Naive thymus-derived CD8-positive, alpha-beta T cell (primary cell): ENCODE data around the gene SIGLEC9. TPM values are rescaled to one million over a fixed set of nuclear protein-coding genes. Genes with fewer than 3 reads are reported as not detected.

Experiments used
- ATAC-seq, 2 donors: fragments of 150-1000 bp; cut with Tn5 transposase in 1 of 2; sonication (Bioruptor Pico), chemical (Tn5 transposase) in 1 of 2; 1 replicate in 1 of 2; 2 replicates in 1 of 2; pipeline ENCODE4 v1.10.0; 2021; ENCODE audit warnings: mild to moderate bottlenecking in 2 of 2, moderate library complexity in 2 of 2
- POLR2A ChIA-PET: fragments of 350-600 bp; sonication (Branson Sonifier 250); formaldehyde crosslinking; loops from one replicate; lab custom pipeline; 2021; ENCODE audit warnings: antibody characterized with exemption; lab: Charles Lee
- DNase-seq, 10 donors: peaks; one replicate each; pipeline versions ENCODE4 v3.0.0 to v3.0.0-alpha.2; 2020 to 2022
- H3K27ac Mint-ChIP-seq, 10 donors: one replicate each; pipeline ENCODE4 v1.8.0; 2020 to 2022; ENCODE audit warnings: mild to moderate bottlenecking in 10 of 10, mixed read lengths in 10 of 10, moderate library complexity in 4 of 10, inconsistent platforms in 1 of 10
- H3K27me3 Mint-ChIP-seq, 5 donors: one replicate each; pipeline ENCODE4 v1.8.0; 2021 to 2022; ENCODE audit warnings: mixed read lengths in 5 of 5
- H3K36me3 Mint-ChIP-seq, 3 donors: one replicate each; pipeline ENCODE4 v1.8.0; 2020 to 2022; ENCODE audit warnings: mixed read lengths in 3 of 3, mild to moderate bottlenecking in 2 of 3, inconsistent platforms in 1 of 3
- H3K4me1 Mint-ChIP-seq, 4 donors: one replicate each; pipeline ENCODE4 v1.8.0; 2021 to 2022; ENCODE audit warnings: mixed read lengths in 4 of 4
- H3K4me3 Mint-ChIP-seq, 10 donors: one replicate each; pipeline ENCODE4 v1.8.0; 2020 to 2022; ENCODE audit warnings: mild to moderate bottlenecking in 10 of 10, mixed read lengths in 10 of 10, moderate library complexity in 6 of 10, inconsistent platforms in 1 of 10
- H3K9me3 Mint-ChIP-seq, 9 donors: one replicate each; pipeline ENCODE4 v1.8.0; 2020 to 2022; ENCODE audit warnings: mixed read lengths in 9 of 9, mild to moderate bottlenecking in 3 of 9, inconsistent platforms in 1 of 9, moderate library complexity in 1 of 9
- polyA plus RNA-seq, 3 donors: library from polyadenylated mRNA; unstranded; fragments of 300-500 nt; fragmentation: Illumina TruSeq; gene quantifications; one replicate each; pipeline ENCODE4 v1.2.3, GENCODE V29; 2021
- total RNA-seq, 8 experiments: library from RNA in 2 of 8; stranded (reverse) in 2 of 8; gene quantifications; one replicate each; pipeline ENCODE4 v1.2.3 and lab custom pipeline; 2021 to 2026

The SIGLEC9 gene
- total and polyA plus RNA-seq, 5 experiments from 2014 or later: 0.32 to 2.4 (median 1.3) TPM

- Mint-ChIP-seq H3K36me3 (no peaks in the 10 kb centered on the region), H3K4me1 (peaks cover 15 to 48% (median 31%) of the 10 kb centered on the region in 4 donors), H3K4me3 (peak overlapping the region in 9 of 10 donors; percentile 7 to 68 (median 30)), H3K27me3 (no peaks in the 10 kb centered on the region), H3K27ac (peak overlapping the region in 9 of 10 donors; percentile 21 to 87 (median 68)), H3K9me3 (no peaks in the 10 kb centered on the region)
- POLR2A ChIA-PET: interaction anchor here (0.9 to 2.5 kb wide), 3 partner anchors 9 to 18 kb away, joined by 4 to 14 read pairs (median 12); partner anchors contain the start of gene SIGLEC9
- DNase-seq (peak in 2 of 10 donors; percentile 54 to 57), ATAC-seq (peak; percentile 54 to 77)
Measured at GRCh38 chr19:51114087-51114729, 10.5 kb upstream of the SIGLEC9 start.

GRCh38 chr19:51116736-51117286 is 7.9 kb upstream of the SIGLEC9 start:
- peaks cover 0 to 2% (median 0%) of the 10 kb centered on the region in 3 donors for H3K36me3 Mint-ChIP-seq
- no peak for DNase-seq
- ATAC-seq: peak; percentile 62 to 73

GRCh38 chr19:51119101-51119500 is 5.6 kb upstream of the SIGLEC9 start:
- POLR2A ChIA-PET: no interaction called here
- ATAC-seq (no peak), DNase-seq (no peak)
- Mint-ChIP-seq H3K4me3 (peak overlapping the region in 1 of 10 donors; percentile 17), H3K4me1 (peaks cover 38 to 84% (median 69%) of the 10 kb centered on the region in 4 donors), H3K27me3 (no peaks in the 10 kb centered on the region), H3K36me3 (peaks cover 0 to 2% (median 0%) of the 10 kb centered on the region in 3 donors), H3K27ac (peak overlapping the region in 7 of 10 donors; percentile 22 to 82 (median 37)), H3K9me3 (peaks cover 0 to 2% (median 0%) of the 10 kb centered on the region in 9 donors)

More at GRCh38 chr19:51116736-51117286, 7.9 kb upstream of the SIGLEC9 start:
- Mint-ChIP-seq H3K27ac (peak overlapping the region in 9 of 10 donors; percentile 11 to 82 (median 75)), H3K9me3 (peaks cover 0 to 2% (median 0%) of the 10 kb centered on the region in 9 donors), H3K4me1 (peaks cover 25 to 65% (median 48%) of the 10 kb centered on the region in 4 donors), H3K4me3 (peak overlapping the region in 9 of 10 donors; percentile 9 to 61 (median 26)), H3K27me3 (no peaks in the 10 kb centered on the region)
- POLR2A ChIA-PET: no interaction called here

- peaks cover 0 to 2% (median 0%) of the 10 kb centered on the region in 3 donors for H3K36me3 Mint-ChIP-seq
- no peak overlapping the region for H3K4me3 Mint-ChIP-seq
- DNase-seq: no peak
- ATAC-seq: no peak
- H3K27me3 Mint-ChIP-seq: no peaks in the 10 kb centered on the region
- peaks cover 0 to 2% (median 0%) of the 10 kb centered on the region in 9 donors for H3K9me3 Mint-ChIP-seq
- peaks cover 37 to 84% (median 72%) of the 10 kb centered on the region in 4 donors for H3K4me1 Mint-ChIP-seq
- peak overlapping the region in 9 of 10 donors; percentile 22 to 86 (median 75) for H3K27ac Mint-ChIP-seq
- POLR2A ChIA-PET: interaction anchor here (1.3 kb wide), 1 partner anchor 13 kb away, joined by 5 read pairs; no protein-coding TSS in a partner anchor
Measured at GRCh38 chr19:51119611-51120010, 5.1 kb upstream of the SIGLEC9 start.

GRCh38 chr19:51120160-51120559 is 4.5 kb upstream of the SIGLEC9 start:
- DNase-seq (no peak), ATAC-seq (no peak)
- Mint-ChIP-seq H3K36me3 (peaks cover 0 to 2% (median 0%) of the 10 kb centered on the region in 3 donors), H3K27ac (peak overlapping the region; percentile 40 to 86 (median 62)), H3K4me1 (peaks cover 41 to 84% (median 75%) of the 10 kb centered on the region in 4 donors), H3K9me3 (peaks cover 0 to 2% (median 0%) of the 10 kb centered on the region in 9 donors), H3K27me3 (no peaks in the 10 kb centered on the region), H3K4me3 (peak overlapping the region in 2 of 10 donors; percentile 15 to 53)
- POLR2A ChIA-PET: interaction anchor here (1.2 to 1.3 kb wide), 2 partner anchors 8 to 12 kb away, joined by 3 to 5 read pairs; no protein-coding TSS in a partner anchor

GRCh38 chr19:51121257-51121656 is 3.4 kb upstream of the SIGLEC9 start:
- H3K36me3 Mint-ChIP-seq: peaks cover 0 to 2% (median 0%) of the 10 kb centered on the region in 3 donors
- DNase-seq (no peak), ATAC-seq (no peak)
- peak overlapping the region; percentile 67 to 97 (median 86) for H3K27ac Mint-ChIP-seq
- no peaks in the 10 kb centered on the region for H3K27me3 Mint-ChIP-seq
- POLR2A ChIA-PET: interaction anchor here (1.2 to 3.3 kb wide), 2 partner anchors 9 to 10 kb away, joined by 3 to 19 read pairs; no protein-coding TSS in a partner anchor
- peaks cover 40 to 84% (median 75%) of the 10 kb centered on the region in 4 donors for H3K4me1 Mint-ChIP-seq
- H3K4me3 Mint-ChIP-seq: peak overlapping the region in 8 of 10 donors; percentile 6 to 78 (median 49)
- peaks cover 0 to 2% (median 0%) of the 10 kb centered on the region in 9 donors for H3K9me3 Mint-ChIP-seq

GRCh38 chr19:51122112-51122981 is 2.4 kb upstream of the SIGLEC9 start:
- ATAC-seq (peak in 1 of 2 donors; percentile 4), DNase-seq (no peak)
- H3K4me1 Mint-ChIP-seq: peaks cover 48 to 84% (median 77%) of the 10 kb centered on the region in 4 donors
- H3K27me3 Mint-ChIP-seq: no peaks in the 10 kb centered on the region
- POLR2A ChIA-PET: interaction anchor here (0.6 to 3.3 kb wide), 4 partner anchors 8 to 14 kb away, joined by 3 to 19 read pairs (median 8); partner anchors contain the start of gene CTU1
- peaks cover 0 to 2% (median 0%) of the 10 kb centered on the region in 3 donors for H3K36me3 Mint-ChIP-seq
- H3K4me3 Mint-ChIP-seq: peak overlapping the region; percentile 39 to 81 (median 68)
- peak overlapping the region; percentile 83 to 97 (median 92) for H3K27ac Mint-ChIP-seq
- H3K9me3 Mint-ChIP-seq: peaks cover 0 to 2% (median 0%) of the 10 kb centered on the region in 9 donors

GRCh38 chr19:51123381-51123800 is 1.3 kb upstream of the SIGLEC9 start:
- POLR2A ChIA-PET: interaction anchor here (0.6 to 3.3 kb wide), 5 partner anchors 8 to 244 kb away, joined by 3 to 19 read pairs (median 3); no protein-coding TSS in a partner anchor
- peak overlapping the region; percentile 83 to 97 (median 94) for H3K27ac Mint-ChIP-seq
- H3K4me3 Mint-ChIP-seq: peak overlapping the region; percentile 53 to 89 (median 81)
- peak in 8 of 10 donors; percentile 22 to 81 (median 62) for DNase-seq
- H3K4me1 Mint-ChIP-seq: peaks cover 54 to 92% (median 85%) of the 10 kb centered on the region in 4 donors
- H3K27me3 Mint-ChIP-seq: no peaks in the 10 kb centered on the region
- peaks cover 0 to 2% (median 0%) of the 10 kb centered on the region in 3 donors for H3K36me3 Mint-ChIP-seq
- H3K9me3 Mint-ChIP-seq: peaks cover 0 to 2% (median 0%) of the 10 kb centered on the region in 9 donors
- peak; percentile 92 to 98 for ATAC-seq

GRCh38 chr19:51123802-51124201 is 904 bp upstream of the SIGLEC9 start:
- peak overlapping the region; percentile 53 to 89 (median 81) for H3K4me3 Mint-ChIP-seq
- ATAC-seq (peak in 1 of 2 donors; percentile 19), DNase-seq (no peak)
- POLR2A ChIA-PET: interaction anchor here (1.1 to 3.3 kb wide), 4 partner anchors 8 to 244 kb away, joined by 3 to 19 read pairs (median 8); no protein-coding TSS in a partner anchor
- peak overlapping the region; percentile 83 to 97 (median 94) for H3K27ac Mint-ChIP-seq
- H3K36me3 Mint-ChIP-seq: peaks cover 0 to 2% (median 0%) of the 10 kb centered on the region in 3 donors
- H3K4me1 Mint-ChIP-seq: peaks cover 58 to 94% (median 88%) of the 10 kb centered on the region in 4 donors
- H3K9me3 Mint-ChIP-seq: peaks cover 0 to 2% (median 0%) of the 10 kb centered on the region in 9 donors
- H3K27me3 Mint-ChIP-seq: no peaks in the 10 kb centered on the region

GRCh38 chr19:51124216-51124615 is 490 bp upstream of the SIGLEC9 start:
- peaks cover 54 to 94% (median 88%) of the 10 kb centered on the region in 4 donors for H3K4me1 Mint-ChIP-seq
- H3K27ac Mint-ChIP-seq: peak overlapping the region; percentile 83 to 97 (median 94)
- no peaks in the 10 kb centered on the region for H3K27me3 Mint-ChIP-seq
- POLR2A ChIA-PET: interaction anchor here (1.1 to 3.3 kb wide), 4 partner anchors 7 to 243 kb away, joined by 3 to 19 read pairs (median 8); no protein-coding TSS in a partner anchor
- peaks cover 0 to 2% (median 0%) of the 10 kb centered on the region in 9 donors for H3K9me3 Mint-ChIP-seq
- peak overlapping the region; percentile 53 to 89 (median 81) for H3K4me3 Mint-ChIP-seq
- H3K36me3 Mint-ChIP-seq: peaks cover 0 to 2% (median 0%) of the 10 kb centered on the region in 3 donors
- ATAC-seq: no peak
- DNase-seq: no peak
